HG02623 (cell line): ENCODE measurements around the gene SMIM45.

ENCODE experiments used
- ATAC-seq: cut with Tn5 transposase; IDR thresholded peaks from one replicate; pipeline ENCODE4 v1.9.1; 2021; ENCODE audit warnings: moderate library complexity; ENCODE audit not compliant: unreplicated experiment

Gene SMIM45

DNA sequence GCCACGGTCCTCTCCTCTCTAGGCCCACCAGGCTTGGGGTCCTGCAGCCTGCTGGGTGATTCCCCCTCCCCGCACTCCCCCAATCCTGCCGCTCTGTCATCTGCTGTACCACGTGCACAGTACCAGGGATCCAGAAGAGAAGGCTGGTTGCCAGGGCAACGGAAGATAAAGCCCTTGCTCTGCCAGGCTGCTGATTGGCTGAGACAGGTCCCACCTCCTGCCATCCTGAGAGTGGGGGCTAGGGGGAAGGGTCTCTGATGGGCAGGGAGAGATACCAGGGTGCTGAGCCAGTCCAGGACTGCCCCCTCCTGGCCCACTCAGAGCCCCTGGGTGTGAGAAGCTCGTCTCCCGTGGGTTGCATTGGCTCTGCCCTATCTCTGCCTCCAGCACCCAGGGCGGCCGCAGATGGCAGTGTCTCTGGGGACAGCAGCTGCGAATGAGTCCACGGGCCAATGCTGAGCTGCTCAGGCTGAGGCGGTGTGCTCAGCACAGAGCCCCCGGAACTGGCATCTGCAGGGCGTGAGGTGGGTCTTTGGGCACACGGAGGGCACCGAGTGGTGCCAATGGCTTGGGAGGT, at the start of gene SMIM45:
TSS of gene SMIM45 (plus strand) at position 253 of the 577 bp plus-strand sequence.
- ATAC-seq = no peak

DNA sequence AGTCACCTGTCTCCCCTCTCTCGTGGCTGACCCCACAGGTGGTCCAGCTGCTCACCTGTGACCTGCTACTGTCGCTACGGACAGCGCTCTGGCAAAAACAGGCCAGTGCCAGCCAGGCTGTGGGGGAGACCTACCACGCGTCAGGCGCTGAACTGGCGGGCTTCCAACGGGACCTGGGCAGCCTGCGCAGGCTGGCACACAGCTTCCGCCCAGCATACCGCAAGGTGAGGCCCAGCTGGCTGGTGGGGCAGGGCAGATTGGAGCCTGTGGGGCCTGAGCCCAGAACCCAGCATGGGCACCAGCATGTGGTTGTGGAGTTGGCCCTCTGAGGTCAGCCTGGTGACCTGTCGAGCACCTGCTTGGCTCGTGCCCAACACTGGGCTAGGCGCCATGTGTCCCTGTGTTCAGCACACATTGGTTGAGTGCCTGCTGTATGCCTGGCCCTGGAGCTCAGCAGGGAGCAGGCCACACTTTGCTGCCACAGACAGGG, 49.0 kb upstream of the SMIM45 start:
- no peak for ATAC-seq

DNA sequence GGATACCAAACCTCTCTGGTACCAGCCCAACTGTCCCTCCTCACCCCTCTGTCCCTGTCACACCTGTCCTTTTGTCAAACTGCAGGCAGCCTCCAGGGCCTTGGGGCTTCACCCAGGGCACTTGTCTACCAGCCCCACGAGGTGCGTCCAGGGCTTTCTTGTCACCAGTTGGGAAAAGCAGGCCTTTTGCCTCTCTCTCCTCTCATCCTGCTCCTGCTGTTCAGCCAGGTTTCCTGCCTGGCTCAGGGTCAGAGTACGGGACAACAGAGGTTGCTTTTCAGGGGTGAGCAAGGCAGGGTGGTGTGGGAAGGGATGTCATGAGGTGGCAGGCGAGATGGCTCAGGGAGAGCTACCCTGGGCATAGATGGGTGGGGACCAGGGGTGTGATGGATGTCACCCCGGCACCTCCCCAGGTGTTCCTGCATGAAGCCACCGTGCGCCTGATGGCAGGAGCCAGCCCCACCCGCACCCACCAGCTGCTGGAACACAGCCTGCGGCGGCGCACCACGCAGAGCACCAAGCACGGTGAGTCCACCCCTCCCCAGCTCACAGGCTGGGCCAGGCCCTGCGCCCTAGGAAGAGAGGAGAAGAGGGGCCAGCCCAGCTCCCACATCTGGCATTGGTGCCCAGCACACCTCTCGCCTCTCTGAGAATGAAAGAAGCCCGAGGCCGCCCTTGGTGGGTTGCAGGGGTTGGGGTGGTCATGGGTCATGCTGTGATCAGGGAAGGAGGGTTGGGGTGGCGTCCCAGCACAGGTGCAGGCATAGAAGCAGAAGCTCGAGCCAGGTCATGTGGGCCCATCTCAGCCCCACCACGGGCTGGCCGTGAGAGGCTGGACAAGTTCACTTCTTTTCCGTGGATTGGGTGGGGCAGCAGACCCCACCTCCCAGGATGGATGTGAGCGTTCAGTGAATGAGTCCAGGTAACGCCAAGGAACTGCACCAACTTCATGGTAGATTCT, 47.2 kb upstream of the SMIM45 start:
- ATAC-seq = no peak

DNA sequence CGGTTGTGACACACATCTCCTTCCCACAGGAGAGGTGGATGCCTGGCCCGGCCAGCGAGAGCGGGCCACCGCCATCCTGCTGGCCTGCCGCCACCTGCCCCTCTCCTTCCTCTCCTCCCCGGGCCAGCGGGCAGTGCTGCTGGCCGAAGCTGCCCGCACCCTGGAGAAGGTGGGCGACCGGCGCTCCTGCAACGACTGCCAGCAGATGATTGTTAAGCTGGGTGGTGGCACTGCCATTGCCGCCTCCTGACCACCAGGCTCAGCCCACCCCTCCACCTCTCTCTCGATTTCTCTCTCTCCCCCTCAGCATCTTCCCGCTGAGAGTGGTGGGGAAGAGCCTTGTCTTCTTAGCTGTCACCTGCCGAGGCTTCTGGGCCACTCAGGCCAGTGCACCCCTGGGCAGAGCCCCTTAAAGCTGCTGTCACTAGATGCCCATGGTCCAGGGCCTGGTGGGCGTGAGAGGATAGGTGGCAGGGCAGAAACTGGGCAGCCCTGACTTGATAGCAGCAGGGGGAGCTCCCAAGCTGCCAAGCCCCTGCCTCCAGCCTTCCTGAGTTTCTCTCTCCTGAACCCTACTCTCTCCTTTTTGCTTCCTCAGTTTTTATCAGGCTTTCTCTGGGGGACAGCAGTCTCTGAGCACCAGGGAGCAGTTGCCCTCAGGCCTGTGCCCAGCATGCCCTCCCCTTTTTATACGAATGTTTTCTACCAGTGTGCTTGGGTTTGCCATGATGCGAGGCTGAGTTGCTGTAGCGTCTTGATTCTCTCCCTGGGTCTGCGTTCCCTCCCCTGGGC, 46.3 kb upstream of the SMIM45 start:
- ATAC-seq = no peak

DNA sequence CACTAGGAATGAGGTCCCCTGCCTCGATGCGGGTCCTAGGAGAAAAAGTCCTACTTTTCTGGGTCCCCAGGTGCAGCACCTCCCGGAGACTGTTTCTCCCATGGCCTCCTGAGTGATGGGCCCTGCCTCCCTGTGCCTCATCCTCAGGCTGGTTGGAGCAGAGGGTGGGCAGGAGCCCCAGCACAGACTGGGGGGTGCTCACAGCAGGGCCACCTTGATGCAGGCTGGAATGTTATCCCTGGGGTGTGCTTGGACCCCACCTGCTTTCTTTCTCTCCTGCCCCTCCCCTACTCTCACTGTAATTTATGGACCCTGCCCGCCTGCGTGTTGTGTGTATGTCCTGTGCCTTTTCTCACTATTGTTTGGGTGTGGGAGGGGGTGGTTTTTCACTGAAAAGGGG, 45.1 kb upstream of the SMIM45 start:
- ATAC-seq = no peak

DNA sequence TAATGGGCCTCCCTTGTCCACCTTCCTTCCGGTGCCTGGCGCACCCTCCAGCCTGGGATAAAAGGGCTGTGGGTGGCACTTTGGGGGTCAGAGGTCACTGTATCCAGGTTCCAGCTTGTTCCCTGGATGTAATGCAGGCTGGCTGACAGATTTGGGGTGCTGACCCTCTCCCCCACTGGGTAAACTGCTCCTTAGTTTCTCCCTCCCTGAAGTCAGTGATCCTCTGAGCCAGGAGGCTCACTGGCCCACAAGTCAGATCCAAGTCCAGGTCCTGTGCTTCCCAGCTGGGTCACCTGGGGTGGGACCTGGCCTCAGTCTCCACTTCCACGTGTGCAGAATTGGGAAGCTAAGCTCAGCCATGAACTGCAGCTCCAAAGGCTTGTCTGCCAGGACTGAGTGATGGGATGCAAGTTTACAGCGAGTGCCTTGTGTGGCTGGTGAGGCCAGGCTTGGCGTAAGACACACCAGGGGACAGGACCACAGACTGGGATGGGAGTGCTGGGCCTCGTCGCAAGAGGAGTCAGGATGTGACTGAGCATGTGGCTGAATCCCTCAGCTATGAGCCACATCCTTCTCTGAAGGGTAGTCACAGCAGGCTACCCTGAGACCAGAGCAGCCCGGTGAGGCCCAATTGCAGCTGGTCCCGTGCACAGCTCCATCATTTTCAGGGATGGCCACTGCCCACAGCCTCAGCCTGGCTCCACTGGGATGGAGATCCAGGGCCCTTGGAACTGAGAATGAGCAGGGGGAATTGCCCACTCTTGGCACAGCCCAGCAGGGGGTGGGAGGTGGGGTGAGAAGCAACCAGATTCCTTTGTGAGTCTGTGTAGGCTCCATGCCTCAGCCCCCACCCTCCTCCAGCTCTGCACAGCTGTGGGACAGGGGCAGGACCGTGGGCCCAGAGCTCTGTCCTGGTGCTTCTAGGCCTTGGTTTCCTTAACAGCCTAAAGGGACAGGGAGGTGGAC, 44.2 kb upstream of the SMIM45 start:
- ATAC-seq = no peak

DNA sequence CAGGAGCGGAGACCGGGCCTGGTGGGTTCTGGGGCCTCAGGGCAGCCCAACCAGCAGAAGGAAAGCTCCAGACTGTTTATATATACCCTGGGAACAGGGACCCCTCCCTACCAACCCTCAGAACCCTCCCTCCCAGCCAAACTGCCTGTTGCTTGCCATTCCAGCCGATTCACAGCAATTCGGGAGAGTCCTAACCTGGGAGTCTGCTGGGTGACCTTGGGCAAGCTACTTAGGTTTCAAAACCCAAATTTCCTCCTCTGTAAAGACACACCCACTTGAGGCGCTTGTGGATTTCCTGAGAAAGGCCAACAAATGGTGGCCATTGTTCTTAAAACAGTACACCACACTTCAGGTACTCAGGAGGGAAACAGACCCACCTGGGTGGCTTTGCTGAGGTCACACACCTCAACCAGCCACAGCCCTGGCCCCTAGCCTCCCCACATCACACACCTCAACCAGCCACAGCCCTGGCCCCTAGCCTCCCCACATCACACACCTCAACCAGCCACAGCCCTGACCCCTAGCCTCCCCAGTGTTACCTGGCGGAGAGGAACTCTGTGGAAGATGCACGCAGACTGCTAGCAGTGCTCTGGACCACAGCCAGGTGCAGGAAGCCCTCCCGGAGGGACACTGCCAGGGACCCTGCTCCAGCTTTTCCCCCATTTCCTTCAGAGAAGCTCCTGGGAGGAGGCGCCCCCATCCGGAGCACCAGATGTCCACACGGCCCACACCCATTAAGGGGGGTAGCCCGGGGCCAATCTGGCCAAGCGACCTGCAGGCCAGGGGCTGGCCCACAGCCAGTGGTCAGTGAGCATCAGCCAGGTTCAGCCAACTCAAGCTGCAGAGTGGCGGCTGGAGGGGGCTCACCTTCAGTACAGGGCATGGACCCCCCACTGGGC, 43.3 kb upstream of the SMIM45 start:
- no peak for ATAC-seq

DNA sequence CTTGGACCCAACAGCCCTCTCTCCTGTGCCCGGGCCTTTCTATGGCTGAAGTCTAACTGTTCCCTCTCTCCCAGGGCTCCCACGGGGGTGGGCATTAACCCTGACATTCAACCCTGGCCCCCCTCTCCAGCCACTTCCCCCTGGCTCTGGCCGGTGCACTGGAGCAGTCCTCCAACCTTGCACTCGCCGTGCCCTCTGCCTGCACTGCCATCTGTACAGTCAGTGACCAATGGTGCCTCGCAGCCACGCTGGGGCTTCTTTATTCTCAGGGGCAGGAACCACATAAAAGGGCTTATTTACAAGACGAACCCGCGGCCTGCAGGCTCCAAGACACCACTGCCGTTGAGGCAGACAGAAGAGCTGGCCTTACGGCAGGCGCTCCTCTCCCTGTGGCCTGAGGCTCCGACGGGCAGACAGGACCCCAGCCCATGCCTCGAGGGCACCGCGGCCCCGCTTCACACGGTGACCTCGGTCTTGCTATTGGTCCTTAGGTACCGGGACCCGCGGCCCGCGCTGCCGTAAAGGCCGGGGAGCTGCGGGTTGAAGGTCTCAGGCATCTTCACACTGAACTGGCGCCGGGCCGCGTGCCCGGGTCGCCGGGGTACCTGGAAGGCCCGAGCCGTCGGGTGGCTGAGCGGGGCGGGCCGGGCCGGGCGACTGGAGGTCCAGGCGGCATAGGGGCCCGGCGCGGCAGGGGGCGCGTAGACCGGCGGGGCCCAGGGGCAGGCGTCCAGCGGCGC, 42.5 kb upstream of the SMIM45 start:
- no peak for ATAC-seq

DNA sequence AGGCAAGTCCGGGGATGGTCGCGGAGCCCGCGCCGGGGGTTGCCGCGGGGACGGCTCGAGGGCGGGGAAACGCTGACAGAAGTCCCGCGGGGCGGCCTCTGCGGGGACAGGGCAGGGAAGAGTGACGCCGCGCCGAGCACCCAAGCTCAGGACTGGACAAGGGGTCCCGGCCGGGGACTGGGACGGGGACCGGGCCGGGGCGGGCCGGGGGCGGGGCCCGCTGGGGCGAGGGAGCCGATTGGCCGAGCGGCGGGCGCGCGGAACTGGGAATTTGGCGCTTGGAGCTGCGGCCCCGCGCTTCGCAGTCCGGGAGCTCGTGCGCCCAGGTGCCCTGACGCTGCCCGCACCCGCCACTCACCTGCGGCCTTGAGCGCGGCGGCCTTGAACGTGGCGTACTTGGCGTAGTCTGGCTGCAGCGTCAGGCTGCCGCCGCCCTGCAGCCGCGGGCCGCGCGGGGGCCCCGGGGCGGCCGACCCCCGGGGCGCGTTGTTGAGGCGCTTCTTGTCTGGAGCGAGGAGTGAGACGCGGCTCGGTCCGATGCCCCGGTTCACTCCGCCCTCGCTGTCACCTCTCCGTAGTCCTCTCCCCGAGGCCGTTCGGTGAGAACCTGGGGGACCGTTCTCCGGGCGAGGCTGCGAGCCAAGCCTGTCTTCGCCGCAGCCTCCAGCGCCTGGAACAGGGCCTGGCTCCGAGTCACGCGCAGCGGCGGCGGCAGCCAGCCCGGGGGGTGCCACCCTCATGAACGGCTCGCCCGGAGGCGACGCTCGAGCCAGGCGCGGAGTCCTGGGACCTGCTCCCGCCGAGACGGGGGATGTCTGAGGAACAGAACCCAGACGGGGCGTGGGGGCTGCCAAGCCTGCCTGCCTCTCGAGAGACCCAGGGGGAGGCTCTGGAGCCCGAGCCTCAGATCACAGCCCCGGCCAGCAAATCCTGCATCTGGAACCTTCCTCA, 41.6 kb upstream of the SMIM45 start:
- no peak for ATAC-seq

DNA sequence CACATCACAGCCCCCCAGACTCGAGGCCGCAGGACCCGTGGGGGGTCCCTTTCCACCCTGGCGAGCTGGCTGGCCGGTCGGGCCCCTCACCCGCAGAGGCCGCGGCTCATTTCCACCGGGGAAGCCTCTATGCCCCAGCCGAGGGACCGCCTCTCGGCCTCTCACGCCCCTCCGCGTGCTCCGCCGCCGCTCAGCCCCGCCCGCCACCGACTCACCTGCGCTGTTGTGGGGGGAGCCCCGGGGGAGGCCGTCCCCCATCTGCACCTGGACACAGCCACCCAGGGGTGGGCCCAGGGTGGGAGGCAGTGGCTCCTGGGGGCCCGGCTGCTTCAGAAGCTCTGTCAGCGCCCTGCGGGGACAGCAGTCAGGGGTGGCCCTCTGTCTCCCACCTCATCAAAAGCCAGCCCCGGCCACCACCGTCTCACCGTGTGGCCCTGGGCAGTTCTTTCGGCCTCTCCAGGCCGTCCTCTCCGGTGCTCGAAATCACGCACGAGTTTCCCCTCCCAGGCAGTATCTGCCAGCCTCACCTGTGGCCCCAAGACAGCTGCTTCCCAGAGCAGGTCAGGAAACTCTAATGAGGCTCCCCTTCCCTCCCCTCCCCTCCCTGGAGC, 40.8 kb upstream of the SMIM45 start:
- ATAC-seq = no peak

DNA sequence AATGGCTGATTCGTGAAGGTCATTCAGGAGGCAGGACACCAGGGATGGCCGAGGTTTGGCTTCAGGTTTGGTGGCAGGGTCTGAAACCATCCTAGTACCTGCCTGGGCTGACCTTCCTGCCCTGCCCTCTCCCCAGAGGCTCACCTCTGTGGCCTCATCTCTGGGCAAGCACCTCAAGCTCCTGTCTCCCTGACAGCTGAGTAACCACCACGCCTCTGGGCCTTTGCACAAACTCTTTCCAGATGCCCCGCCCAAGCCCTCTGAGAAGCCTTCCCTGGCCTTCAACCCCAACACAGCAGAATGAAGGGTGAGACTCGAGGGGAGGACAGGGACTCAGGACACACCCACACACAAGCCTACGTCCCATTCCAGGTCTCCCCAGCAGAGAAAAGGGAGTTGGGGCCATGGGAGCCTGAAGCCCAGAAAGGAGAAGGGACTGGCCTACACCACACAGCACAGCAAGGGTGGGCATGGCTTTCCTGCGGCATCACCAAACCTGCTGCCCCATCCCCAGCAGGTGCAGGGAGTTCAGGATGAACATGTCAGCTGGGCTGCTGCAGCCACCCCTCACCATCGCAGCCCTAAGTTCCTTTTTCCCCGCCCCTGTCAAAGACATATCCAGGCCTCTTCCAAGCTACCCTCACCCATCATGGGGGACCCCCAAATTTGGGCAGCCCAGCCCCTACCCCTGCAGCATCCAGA, 39.5 kb upstream of the SMIM45 start:
- no peak for ATAC-seq

DNA sequence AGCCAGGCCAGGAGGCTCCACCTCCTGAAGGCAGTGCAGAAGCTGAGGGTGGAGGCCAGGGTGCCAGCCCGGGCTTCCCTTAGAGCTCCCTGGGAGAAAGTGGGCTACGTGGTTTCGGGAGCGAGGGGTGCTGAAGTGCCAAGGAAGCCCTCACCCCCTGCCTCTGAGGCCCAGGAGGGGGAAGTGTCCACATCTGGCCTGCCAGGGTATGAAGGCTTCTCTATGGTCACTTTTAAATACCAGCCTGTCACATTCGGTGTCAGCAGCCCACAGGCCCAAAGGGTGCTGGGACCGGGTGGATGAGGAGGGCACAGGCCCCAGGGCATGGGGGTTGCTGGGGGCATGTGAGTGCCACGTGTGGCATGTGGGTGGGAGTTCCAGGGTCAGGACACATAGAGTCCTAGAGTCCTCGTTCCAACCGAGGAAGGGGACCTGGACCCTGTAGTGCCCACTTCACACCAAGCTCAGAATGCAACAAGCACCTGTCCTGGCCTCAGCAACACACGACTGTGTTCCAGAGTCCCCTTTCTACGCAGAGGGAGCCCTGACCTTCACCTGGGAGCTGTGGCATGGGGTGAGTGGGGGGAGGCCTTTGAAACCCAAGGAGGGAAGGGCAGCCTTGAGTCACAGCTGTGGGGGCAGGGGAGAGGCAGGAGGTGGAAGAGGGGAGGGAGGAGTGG, 38.8 kb upstream of the SMIM45 start:
- no peak for ATAC-seq

DNA sequence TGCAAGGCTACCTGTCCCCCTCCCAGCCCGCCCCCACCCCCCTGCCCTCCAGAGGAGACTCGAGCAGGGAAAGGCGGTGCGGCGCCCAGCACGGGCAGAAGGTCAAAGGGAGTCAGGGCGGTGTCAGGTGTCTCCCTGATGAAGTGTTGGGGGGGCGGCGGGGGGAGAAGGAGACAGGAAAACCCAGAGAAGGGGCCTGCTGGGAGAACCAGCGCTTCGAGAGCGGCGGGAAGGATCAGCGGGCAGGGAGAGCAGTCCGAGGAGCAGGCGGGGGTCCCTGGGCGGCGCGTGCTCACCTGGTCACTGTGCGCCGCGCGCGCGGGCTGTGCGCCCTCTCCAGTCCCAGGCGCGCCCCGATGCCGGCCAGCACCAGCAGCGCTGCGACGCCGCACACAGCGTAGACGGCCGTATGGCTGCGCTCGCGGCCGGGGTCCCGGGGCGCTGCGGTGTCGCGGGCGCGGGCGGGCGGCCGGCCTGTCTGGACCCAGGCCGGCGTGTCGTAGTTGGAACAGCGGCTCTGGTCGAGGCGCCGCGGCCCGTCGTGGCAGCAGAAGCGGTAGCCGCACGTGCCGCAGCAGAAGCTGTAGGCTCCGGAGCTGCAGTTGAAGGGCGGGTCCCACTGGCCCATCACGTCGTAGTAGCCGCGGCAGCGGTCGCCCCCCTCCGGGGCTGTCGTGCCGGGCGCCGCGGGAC, 38.0 kb upstream of the SMIM45 start:
- ATAC-seq = no peak

DNA sequence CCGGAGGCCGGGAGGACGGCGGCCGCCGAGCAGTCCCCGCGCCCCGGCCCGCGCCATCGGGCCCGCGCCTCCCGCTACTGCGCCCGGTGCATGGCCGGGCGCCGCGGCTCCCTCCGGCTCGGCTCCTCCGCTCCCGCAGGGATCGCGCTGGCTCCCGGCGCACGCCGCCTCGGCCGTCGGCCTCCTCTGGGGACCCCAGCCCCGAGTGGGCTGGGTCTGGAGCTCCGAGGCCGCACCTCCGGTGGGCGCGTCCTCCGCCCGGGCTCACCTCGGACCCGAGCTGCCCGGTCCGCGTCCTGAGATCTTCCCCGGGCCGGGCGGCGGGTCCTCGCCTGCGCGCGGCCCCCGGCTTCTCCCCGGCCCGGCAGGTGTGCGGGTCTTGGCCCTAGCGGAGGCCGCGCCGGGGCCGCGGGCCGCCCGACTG, 37.3 kb upstream of the SMIM45 start:
- ATAC-seq = no peak
